Lower leg skin (tissue), 3 donors: Measurements from ENCODE around the gene CDH18.

Experiments
- POLR2A ChIP-seq, 2 donors: fragments of 450-650 bp; IDR thresholded peaks; one replicate each; pipeline ENCODE4 v1.6.1; 2016 to 2017; ENCODE audit warnings: antibody characterized with exemption in 2 of 2, mild to moderate bottlenecking in 1 of 2, moderate library complexity in 1 of 2
- TF ChIP-seq, protein P1 (sequence below), 3 donors: fragments of 450-650 bp; IDR thresholded peaks; one replicate each; pipeline ENCODE4 v1.5.1; 2016; ENCODE audit warnings: antibody characterized with exemption in 3 of 3, mild to moderate bottlenecking in 3 of 3, moderate library complexity in 2 of 3

DNA sequence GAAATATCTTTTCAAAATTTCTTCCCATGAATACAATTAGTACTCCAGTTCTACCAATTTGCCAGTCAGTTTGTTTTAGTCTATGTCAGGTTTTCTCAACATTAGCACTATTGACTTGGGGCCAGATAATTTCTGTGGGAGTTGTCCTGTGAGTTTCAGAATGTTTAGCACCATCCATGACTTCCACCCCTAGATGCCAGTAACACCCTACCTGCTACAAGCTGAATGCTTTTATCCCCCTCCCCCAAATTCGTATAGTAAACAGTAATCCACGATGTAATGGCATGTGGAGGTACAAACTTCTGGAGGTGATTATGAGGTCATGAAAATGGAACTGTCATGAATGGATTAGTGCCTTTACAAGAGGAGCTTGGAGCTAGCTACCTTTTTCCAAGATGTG lies 420.0 kb downstream of the CDH18 start:
- TF ChIP-seq, protein P1, sequence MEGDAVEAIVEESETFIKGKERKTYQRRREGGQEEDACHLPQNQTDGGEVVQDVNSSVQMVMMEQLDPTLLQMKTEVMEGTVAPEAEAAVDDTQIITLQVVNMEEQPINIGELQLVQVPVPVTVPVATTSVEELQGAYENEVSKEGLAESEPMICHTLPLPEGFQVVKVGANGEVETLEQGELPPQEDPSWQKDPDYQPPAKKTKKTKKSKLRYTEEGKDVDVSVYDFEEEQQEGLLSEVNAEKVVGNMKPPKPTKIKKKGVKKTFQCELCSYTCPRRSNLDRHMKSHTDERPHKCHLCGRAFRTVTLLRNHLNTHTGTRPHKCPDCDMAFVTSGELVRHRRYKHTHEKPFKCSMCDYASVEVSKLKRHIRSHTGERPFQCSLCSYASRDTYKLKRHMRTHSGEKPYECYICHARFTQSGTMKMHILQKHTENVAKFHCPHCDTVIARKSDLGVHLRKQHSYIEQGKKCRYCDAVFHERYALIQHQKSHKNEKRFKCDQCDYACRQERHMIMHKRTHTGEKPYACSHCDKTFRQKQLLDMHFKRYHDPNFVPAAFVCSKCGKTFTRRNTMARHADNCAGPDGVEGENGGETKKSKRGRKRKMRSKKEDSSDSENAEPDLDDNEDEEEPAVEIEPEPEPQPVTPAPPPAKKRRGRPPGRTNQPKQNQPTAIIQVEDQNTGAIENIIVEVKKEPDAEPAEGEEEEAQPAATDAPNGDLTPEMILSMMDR (IDR thresholded peaks at IDR 0.05), result no peak
- TF ChIP-seq POLR2A (IDR thresholded peaks at IDR 0.05), result no peak
